GM10847 (cell line): Measurements from ENCODE around the gene VPS26A.

Experiments
- POLR2A ChIP-seq: IDR thresholded peaks from 2 replicates; pipeline ENCODE4 v1.6.1; 2011; ENCODE audit not compliant: insufficient read length; ENCODE audit errors: extremely low read depth

VPS26A gene

GRCh38 chr10:69186524-69186923, 62.5 kb downstream of the VPS26A start:
- no peak for TF ChIP-seq POLR2A

- TF ChIP-seq POLR2A, result no peak
Observed at GRCh38 chr10:69201045-69201444, 77.1 kb downstream of the VPS26A start.

DNA sequence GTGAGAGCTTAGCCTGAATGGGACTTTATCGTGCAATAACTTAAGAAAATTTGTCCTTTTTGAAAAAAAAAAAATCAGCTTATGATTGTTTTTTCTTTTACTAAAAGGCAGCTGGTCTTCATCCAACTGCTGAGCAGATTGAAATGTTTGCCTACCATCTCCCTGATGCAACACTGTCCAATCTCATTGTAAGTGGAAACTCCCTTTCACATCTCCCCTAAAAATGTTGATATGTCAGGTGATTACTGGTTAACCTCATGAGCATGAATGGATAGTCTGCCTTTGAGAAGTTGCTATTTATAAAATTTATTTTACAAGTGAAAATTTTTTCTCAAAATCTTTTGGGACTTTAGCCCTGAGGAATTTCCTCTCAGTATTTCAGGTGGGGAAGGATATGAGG, 78.4 kb downstream of the VPS26A start:
- no peak for TF ChIP-seq POLR2A

DNA sequence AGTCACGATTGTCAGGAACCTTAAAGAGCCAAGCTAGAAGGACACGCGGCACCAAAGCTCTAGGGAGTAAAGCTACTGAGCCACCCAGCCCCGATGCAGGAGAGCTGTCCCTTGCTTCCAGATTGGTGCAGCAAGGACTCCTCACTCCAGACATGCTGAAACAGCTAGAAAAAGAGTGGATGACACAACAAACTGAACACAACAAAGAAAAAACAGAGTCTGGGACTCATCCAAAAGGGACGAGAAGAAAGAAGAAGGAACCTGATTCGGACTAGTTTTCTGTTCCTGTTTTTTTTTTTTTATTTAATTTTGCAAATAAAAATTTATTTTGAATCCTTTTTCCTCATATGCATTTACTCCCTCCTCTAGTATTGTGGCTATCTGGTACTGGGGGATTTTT, 84.8 kb downstream of the VPS26A start:
- no peak for TF ChIP-seq POLR2A

GRCh38 chr10:69209787-69210484, 86.0 kb downstream of the VPS26A start:
- TF ChIP-seq POLR2A, result no peak

- no peak for TF ChIP-seq POLR2A
Observed at GRCh38 chr10:69211104-69211503, 87.1 kb downstream of the VPS26A start.

DNA sequence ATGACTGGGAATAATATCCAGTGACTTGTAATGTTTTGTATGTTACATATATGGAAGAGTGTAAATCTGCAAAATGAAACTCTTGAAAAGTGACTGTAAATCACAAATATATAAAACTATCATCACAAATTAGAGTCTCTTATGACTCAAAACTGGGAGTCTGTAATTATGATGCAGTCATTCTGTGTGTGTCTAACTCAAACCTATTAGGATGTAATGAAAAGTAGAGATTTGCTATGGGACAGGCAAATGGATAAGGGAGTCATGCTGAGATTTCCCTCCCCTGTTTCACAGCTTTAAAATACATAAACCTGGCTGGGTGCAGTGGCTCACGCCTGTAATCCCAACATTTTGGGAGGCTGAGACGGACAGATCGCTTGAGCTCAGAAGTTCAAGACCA, 87.5 kb downstream of the VPS26A start:
- no peak for TF ChIP-seq POLR2A

DNA sequence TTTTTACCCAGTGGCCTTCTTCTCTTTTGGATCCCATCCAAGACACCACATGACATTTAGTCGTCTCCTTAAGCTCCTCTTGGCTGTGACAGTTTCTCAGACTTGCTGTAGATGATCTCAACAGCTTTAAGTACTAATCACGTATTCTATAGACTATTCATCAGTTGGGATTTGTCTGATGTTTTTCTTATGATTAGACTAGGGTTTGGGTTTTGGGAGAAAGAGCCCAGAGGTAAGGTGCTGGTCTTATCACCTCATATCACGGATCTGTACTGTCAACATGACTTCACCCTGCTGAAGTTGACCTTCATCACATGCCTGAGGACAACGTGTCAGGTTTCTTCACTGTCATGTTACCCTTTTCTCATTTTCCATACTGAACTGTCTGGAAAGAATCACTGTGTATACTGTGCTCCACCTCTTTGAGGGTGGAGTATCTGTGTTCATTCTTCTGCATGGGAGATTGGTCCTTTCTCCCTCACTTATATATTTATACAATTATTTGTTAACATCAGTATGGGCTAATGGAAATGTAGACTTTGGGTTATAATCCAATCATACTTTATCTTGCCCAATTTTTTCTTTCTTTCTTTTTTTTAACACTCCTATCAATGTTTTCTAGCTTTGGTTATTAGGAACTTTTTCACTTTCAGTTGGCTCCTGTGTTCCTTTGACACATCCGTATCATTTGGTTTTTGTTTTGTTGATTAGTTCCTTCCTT, 89.8 kb downstream of the VPS26A start:
- no peak for TF ChIP-seq POLR2A

DNA sequence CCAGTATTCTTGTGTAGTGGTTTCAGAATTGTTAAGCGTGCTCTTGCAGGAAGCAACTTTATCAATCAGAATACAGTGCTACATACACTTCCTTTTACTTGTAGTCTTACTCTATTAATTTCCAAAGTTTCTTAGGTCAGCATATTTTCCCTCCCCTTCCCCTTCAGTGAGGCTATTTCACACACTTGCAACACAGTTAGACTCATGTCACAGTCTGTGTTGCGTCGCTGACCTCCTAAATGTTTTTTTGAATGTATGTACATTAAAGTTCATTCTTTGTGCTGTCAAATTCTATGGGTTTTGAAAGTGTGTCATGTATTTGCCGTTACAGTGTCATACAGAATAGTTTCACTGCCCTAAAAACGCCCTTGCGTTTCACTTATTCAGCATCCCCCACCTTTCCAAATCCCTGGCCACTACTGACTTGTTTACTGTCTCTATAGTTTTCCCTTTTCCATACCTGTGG, 90.7 kb downstream of the VPS26A start:
- no peak for TF ChIP-seq POLR2A

GRCh38 chr10:69215405-69216171, 91.6 kb downstream of the VPS26A start:
- no peak for TF ChIP-seq POLR2A

DNA sequence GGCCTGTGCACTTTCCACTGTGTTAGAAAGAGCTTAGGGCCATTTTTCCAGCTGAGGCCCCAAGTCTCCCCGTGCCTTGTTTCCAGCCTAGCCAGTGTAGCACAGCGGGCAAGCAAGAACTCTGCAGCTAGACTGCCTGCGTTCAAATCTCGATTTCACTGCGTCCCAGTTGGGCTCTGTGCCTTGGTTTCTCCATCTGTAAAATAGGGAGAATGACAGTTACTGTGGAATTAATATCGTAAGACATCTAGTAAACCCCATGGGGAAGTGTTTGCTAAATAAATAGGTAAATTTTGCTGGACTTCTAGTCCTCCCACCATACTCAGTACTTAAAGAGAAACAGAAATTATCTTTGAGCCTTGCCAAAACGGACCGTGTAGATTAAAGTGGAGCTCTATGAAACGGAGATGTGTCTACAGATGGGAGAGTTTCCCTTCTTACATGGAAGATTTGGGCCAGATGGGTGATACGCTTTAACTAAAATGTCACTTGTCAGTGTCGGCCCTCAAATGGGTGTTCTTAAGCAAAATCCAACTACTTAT, 92.7 kb downstream of the VPS26A start:
- no peak for TF ChIP-seq POLR2A

GRCh38 chr10:69217119-69217754, 93.3 kb downstream of the VPS26A start:
- TF ChIP-seq POLR2A, result no peak

- no peak for TF ChIP-seq POLR2A
Observed at GRCh38 chr10:69218831-69219230, 94.9 kb downstream of the VPS26A start.

DNA sequence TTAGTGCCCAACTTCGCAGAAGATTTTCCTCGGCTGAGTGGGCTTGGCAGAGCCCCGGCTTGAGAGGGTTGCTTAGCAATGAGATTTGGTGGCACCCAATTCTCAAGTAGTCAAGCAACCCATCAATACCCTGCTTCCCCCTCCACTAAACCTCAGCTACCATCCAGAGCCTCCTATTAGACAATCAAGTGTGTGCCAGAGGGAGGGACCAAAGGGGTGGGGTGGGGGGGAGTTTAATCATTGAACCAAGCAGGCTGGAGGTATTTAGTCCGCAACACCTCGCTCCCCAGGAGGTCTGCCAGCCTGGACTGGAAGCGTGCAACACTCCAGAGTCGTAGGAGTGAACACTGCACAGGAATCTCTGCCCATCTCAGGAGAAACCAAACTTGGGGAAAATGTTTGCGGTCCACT, 96.1 kb downstream of the VPS26A start, which contains the start of gene HKDC1:
Gene HKDC1 (plus strand): TSS at position 292 of the 411 bp plus-strand sequence. CDS start 104 bp downstream, at position 396.
- no peak for TF ChIP-seq POLR2A

- TF ChIP-seq POLR2A, result no peak
Observed at GRCh38 chr10:69220507-69220906, 96.5 kb downstream of the VPS26A start.
